GM21390 (cell line): ENCODE results near the gene UNC79.
"Not testable (repeated sequence)": the region's sequence is repeated elsewhere in the genome, so short reads cannot be mapped to it uniquely, and the experiment has no call there.

Experiments
- ATAC-seq: cut with Tn5 transposase; IDR thresholded peaks from one replicate; pipeline ENCODE4 v1.9.1; 2021; ENCODE audit not compliant: unreplicated experiment

Gene UNC79

GRCh38 chr14:93430315-93431035 is at the start of gene UNC79:
Gene UNC79 (plus strand): TSS chr14:93430939. CDS start chr14:93431030, 91 bp downstream.
- ATAC-seq = no peak

- peak; percentile 66 for ATAC-seq
Measured at GRCh38 chr14:93381644-93382043, 49.1 kb upstream of the UNC79 start.

- not testable (repeated sequence) for ATAC-seq
Measured at GRCh38 chr14:93384256-93384655, 46.5 kb upstream of the UNC79 start.

GRCh38 chr14:93395231-93395630 is 35.5 kb upstream of the UNC79 start:
- no peak for ATAC-seq

GRCh38 chr14:93396456-93396855 is 34.3 kb upstream of the UNC79 start:
- no peak for ATAC-seq

- ATAC-seq = no peak
Measured at GRCh38 chr14:93398491-93398890, 32.2 kb upstream of the UNC79 start.

- ATAC-seq = no peak
Measured at GRCh38 chr14:93402951-93403350, 27.8 kb upstream of the UNC79 start.

- ATAC-seq = no peak
Measured at GRCh38 chr14:93410021-93410420, 20.7 kb upstream of the UNC79 start.

- no peak for ATAC-seq
Measured at GRCh38 chr14:93410893-93411292, 19.8 kb upstream of the UNC79 start.

GRCh38 chr14:93425136-93425535 is 5.6 kb upstream of the UNC79 start:
- not testable (repeated sequence) for ATAC-seq

- ATAC-seq = no peak
Measured at GRCh38 chr14:93426750-93427149, 4.0 kb upstream of the UNC79 start.

- no peak for ATAC-seq
Measured at GRCh38 chr14:93431036-93431670, 414 bp downstream of the UNC79 start.

- no peak for ATAC-seq
Measured at GRCh38 chr14:93454224-93454623, 23.5 kb downstream of the UNC79 start.

GRCh38 chr14:93456356-93456755 is 25.6 kb downstream of the UNC79 start:
- no peak for ATAC-seq

GRCh38 chr14:93458234-93458633 is 27.5 kb downstream of the UNC79 start:
- ATAC-seq = no peak

GRCh38 chr14:93462479-93462878 is 31.7 kb downstream of the UNC79 start:
- no peak for ATAC-seq

- ATAC-seq = no peak
Measured at GRCh38 chr14:93464271-93464670, 33.5 kb downstream of the UNC79 start.

- ATAC-seq = no peak
Measured at GRCh38 chr14:93475471-93475870, 44.7 kb downstream of the UNC79 start.

- no peak for ATAC-seq
Measured at GRCh38 chr14:93476305-93476704, 45.6 kb downstream of the UNC79 start.

GRCh38 chr14:93479074-93479473 is 48.3 kb downstream of the UNC79 start:
- not testable (repeated sequence) for ATAC-seq

- ATAC-seq = no peak
Measured at GRCh38 chr14:93480867-93481266, 50.1 kb downstream of the UNC79 start.

- no peak for ATAC-seq
Measured at GRCh38 chr14:93481758-93482157, 51.0 kb downstream of the UNC79 start.

- no peak for ATAC-seq
Measured at GRCh38 chr14:93490001-93490400, 59.3 kb downstream of the UNC79 start.
